Liver (tissue), 9 donors: Measurements from ENCODE around the gene KCNK17. TPM values are rescaled to one million over a fixed set of nuclear protein-coding genes. Genes with fewer than 3 reads are reported as not detected.

Experiments
- DNase-seq: peaks from one replicate; pipeline ENCODE4 v3.0.0-alpha.2; 2017; ENCODE audit warnings: low spot score
- H3K27ac ChIP-seq, 2 donors: one replicate each; pipeline ENCODE4 v1.7.0; 2013; ENCODE audit warnings: inconsistent platforms in 2 of 2, low read length in 2 of 2, control low read depth in 1 of 2, low read depth in 1 of 2, mild to moderate bottlenecking in 1 of 2
- H3K27me3 ChIP-seq, 4 donors: one replicate each; pipeline versions ENCODE4 v1.6.1 to v1.7.0; 2013; ENCODE audit warnings: low read length in 3 of 4, inconsistent platforms in 1 of 4, mild to moderate bottlenecking in 1 of 4, moderate library complexity in 1 of 4; ENCODE audit not compliant: control insufficient read depth in 4 of 4, insufficient read depth in 4 of 4
- H3K36me3 ChIP-seq, 4 donors: one replicate each; pipeline versions ENCODE4 v1.6.1 to v1.7.0; 2013; ENCODE audit warnings: low read length in 3 of 4, mild to moderate bottlenecking in 3 of 4, low read depth in 1 of 4, moderate library complexity in 1 of 4; ENCODE audit not compliant: control insufficient read depth in 4 of 4, insufficient read depth in 3 of 4
- H3K4me1 ChIP-seq, 4 donors: one replicate each; pipeline versions ENCODE4 v1.6.1 to v1.7.0; 2013; ENCODE audit warnings: low read length in 3 of 4, mild to moderate bottlenecking in 3 of 4, moderate library complexity in 1 of 4; ENCODE audit not compliant: control insufficient read depth in 4 of 4, insufficient read depth in 4 of 4
- H3K4me3 ChIP-seq, 3 donors: one replicate each; pipeline versions ENCODE4 v1.6.1 to v1.7.0; 2013; ENCODE audit warnings: low read length in 3 of 3, control low read depth in 1 of 3, low read depth in 1 of 3, mild to moderate bottlenecking in 1 of 3
- H3K9ac ChIP-seq, 2 donors: one replicate each; pipeline ENCODE4 v1.7.0; 2013; ENCODE audit warnings: low read length in 2 of 2, mild to moderate bottlenecking in 2 of 2, moderate library complexity in 2 of 2, control low read depth in 1 of 2, low read depth in 1 of 2
- H3K9me3 ChIP-seq, 4 donors: one replicate each; pipeline versions ENCODE4 v1.6.1 to v1.7.0; 2013; ENCODE audit warnings: low read length in 3 of 4; ENCODE audit not compliant: control insufficient read depth in 4 of 4
- FOXA1 ChIP-seq: IDR thresholded peaks from 2 replicates; pipeline ENCODE4 v1.6.1; 2016; ENCODE audit warnings: antibody characterized with exemption
- FOXA2 ChIP-seq: IDR thresholded peaks from 2 replicates; pipeline ENCODE4 v1.6.1; 2016; ENCODE audit warnings: antibody characterized with exemption
- GABPA ChIP-seq, 2 donors: IDR thresholded peaks in 1 of 2; conservative IDR thresholded peaks in 1 of 2; 2 replicates each; pipeline ENCODE4 v1.6.1; 2016; ENCODE audit warnings: antibody characterized with exemption in 2 of 2, mild to moderate bottlenecking in 1 of 2, moderate library complexity in 1 of 2
- HNF4A ChIP-seq, 2 donors: conservative IDR thresholded peaks; 2 replicates each; pipeline ENCODE4 v1.6.1; 2016; ENCODE audit warnings: antibody characterized with exemption in 2 of 2, mild to moderate bottlenecking in 2 of 2
- HNF4G ChIP-seq: IDR thresholded peaks from 2 replicates; pipeline ENCODE4 v1.6.1; 2016; ENCODE audit warnings: antibody characterized with exemption
- JUND ChIP-seq, 2 donors: IDR thresholded peaks; 2 replicates each; pipeline ENCODE4 v1.6.1; 2016; ENCODE audit warnings: antibody characterized with exemption in 2 of 2
- NR2F2 ChIP-seq: IDR thresholded peaks from 2 replicates; pipeline ENCODE4 v1.6.1; 2016; ENCODE audit warnings: antibody characterized with exemption
- RAD21 ChIP-seq, 2 donors: IDR thresholded peaks; 2 replicates each; pipeline ENCODE4 v1.6.1; 2016; ENCODE audit warnings: antibody characterized with exemption in 2 of 2, mild to moderate bottlenecking in 2 of 2
- RXRA ChIP-seq, 2 donors: IDR thresholded peaks; 2 replicates each; pipeline ENCODE4 v1.6.1; 2017 to 2018; ENCODE audit warnings: antibody characterized with exemption in 2 of 2, mild to moderate bottlenecking in 1 of 2
- SP1 ChIP-seq: IDR thresholded peaks from 2 replicates; pipeline ENCODE4 v1.6.1; 2018; ENCODE audit warnings: antibody characterized with exemption, mild to moderate bottlenecking
- TAF1 ChIP-seq: conservative IDR thresholded peaks from 2 replicates; pipeline ENCODE4 v1.6.1; 2016; ENCODE audit warnings: antibody characterized with exemption, mild to moderate bottlenecking
- YY1 ChIP-seq: IDR thresholded peaks from 2 replicates; pipeline ENCODE4 v1.6.1; 2016; ENCODE audit warnings: antibody characterized with exemption, mild to moderate bottlenecking
- WGBS: extraction: QIAGEN DNeasy Blood & Tissue Kit; methylation state at CpG from one replicate; pipeline ENCODE4 v1.1.7; 2013; 5-methylcytosine and 5-hydroxymethylcytosine counted together
- polyA plus RNA-seq, 2 donors: library from polyadenylated mRNA; stranded (reverse) in 1 of 2; unstranded in 1 of 2; fragments of 200-250 nt in 1 of 2; fragments of >200 nt in 1 of 2; fragmentation: Nextera tagmentation in 1 of 2; extraction: Ambion mirVana in 1 of 2; gene quantifications; one replicate each; pipeline versions ENCODE4 v1.2.1 to v1.2.3, GENCODE V29; 2013 to 2015
- total RNA-seq, 2 donors: library from RNA; depleted of rRNA; stranded (reverse); fragments of >200 nt; gene quantifications; one replicate each; pipeline ENCODE4 v1.2.3, GENCODE V29; 2014
- TF ChIP-seq, protein P1 (sequence below): fragments of 150-350 bp; IDR thresholded peaks from 2 replicates; pipeline ENCODE4 v1.5.1; 2017; ENCODE audit warnings: improper control_type of control experiment, low read depth, low read length; ENCODE audit not compliant: missing input control
- TF ChIP-seq, protein P2 (sequence below): IDR thresholded peaks from 2 replicates; pipeline ENCODE4 v1.6.1; 2016; ENCODE audit warnings: antibody characterized with exemption, mild to moderate bottlenecking
- TF ChIP-seq, protein P3 (sequence below): IDR thresholded peaks from 2 replicates; pipeline ENCODE4 v1.6.1; 2016; ENCODE audit warnings: antibody characterized with exemption
- TF ChIP-seq, protein P4 (sequence below): IDR thresholded peaks from 2 replicates; pipeline ENCODE4 v1.6.1; 2016; ENCODE audit warnings: antibody characterized with exemption
- donor health status: healthy.
- donor health status: healthy.
- donor health status: healthy.
- donor health status: healthy.
- donor health status: healthy.

The KCNK17 gene
- total and polyA plus RNA-seq, 4 donors = 0.19 to 1.9 (median 0.49) TPM

DNA sequence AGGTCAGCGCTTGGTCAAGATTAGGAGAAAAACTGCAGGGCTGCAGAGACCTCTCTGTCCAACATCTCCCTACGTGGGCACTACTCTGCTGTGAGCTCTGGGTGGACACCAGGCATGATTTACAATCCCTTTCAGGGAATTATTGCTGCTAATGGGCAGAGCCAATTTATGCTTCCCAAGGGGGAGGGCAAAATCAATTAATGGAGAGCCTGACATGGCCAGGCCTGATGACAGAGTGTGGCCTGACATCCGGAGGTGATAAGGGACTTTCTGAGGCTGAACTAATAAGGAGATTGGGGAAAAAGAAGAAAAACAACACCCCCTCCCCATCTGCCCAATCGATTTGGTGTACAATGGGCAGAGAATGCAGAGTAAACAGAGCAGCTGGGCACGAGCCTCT is 13.3 kb upstream of the KCNK17 start (continued):
- TF ChIP-seq, protein P1, sequence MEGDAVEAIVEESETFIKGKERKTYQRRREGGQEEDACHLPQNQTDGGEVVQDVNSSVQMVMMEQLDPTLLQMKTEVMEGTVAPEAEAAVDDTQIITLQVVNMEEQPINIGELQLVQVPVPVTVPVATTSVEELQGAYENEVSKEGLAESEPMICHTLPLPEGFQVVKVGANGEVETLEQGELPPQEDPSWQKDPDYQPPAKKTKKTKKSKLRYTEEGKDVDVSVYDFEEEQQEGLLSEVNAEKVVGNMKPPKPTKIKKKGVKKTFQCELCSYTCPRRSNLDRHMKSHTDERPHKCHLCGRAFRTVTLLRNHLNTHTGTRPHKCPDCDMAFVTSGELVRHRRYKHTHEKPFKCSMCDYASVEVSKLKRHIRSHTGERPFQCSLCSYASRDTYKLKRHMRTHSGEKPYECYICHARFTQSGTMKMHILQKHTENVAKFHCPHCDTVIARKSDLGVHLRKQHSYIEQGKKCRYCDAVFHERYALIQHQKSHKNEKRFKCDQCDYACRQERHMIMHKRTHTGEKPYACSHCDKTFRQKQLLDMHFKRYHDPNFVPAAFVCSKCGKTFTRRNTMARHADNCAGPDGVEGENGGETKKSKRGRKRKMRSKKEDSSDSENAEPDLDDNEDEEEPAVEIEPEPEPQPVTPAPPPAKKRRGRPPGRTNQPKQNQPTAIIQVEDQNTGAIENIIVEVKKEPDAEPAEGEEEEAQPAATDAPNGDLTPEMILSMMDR = no peak
- TF ChIP-seq FOXA1 = no peak
- no peak for TF ChIP-seq HNF4G
- TF ChIP-seq FOXA2 = no peak
- no peak for TF ChIP-seq RAD21 (IDR thresholded peaks at IDR 0.05)

DNA sequence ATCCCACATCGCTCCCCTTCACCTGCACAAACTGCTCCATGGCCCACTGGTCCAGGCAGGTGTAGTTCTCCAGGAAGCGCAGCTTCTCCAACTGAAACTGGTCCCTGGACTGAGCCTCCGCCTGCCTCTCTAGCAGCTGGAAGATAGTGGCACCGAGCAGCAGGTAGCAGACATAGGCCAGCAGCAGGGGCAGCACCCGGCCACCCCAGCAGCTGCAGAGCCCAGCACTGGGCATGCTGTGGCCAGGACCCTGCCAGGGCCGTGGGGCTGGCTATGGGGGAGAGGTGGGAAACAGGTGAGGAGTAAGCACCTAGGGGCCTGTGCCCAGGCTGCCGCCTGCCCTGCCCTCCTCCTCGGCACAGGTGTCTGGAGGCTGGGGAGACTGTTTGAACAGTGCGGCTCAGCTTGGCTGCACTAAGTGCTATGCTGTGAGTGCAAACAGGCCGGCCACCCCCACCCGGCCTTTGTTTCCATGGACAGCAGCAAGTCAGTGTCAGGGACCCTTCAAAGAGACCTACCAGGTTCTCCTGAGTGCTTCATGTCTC is 8.2 kb upstream of the KCNK17 start, which contains the start of gene KCNK16:
Gene KCNK16, minus strand, starts transcription at position 397 of the 545 bp plus-strand sequence. Its CDS starts 162 bp downstream, at position 235.
- DNase-seq = no peak
- TF ChIP-seq, protein P1 = no peak
- TF ChIP-seq TAF1 (no peak), RAD21 (IDR thresholded peaks at IDR 0.05) (no peak), JUND (IDR thresholded peaks at IDR 0.05) (no peak), NR2F2 (no peak), HNF4G (no peak), HNF4A (conservative IDR thresholded peaks at IDR 0.05) (no peak), FOXA2 (no peak), FOXA1 (no peak), RXRA (IDR thresholded peaks at IDR 0.05) (no peak)
- TF ChIP-seq, protein P2, sequence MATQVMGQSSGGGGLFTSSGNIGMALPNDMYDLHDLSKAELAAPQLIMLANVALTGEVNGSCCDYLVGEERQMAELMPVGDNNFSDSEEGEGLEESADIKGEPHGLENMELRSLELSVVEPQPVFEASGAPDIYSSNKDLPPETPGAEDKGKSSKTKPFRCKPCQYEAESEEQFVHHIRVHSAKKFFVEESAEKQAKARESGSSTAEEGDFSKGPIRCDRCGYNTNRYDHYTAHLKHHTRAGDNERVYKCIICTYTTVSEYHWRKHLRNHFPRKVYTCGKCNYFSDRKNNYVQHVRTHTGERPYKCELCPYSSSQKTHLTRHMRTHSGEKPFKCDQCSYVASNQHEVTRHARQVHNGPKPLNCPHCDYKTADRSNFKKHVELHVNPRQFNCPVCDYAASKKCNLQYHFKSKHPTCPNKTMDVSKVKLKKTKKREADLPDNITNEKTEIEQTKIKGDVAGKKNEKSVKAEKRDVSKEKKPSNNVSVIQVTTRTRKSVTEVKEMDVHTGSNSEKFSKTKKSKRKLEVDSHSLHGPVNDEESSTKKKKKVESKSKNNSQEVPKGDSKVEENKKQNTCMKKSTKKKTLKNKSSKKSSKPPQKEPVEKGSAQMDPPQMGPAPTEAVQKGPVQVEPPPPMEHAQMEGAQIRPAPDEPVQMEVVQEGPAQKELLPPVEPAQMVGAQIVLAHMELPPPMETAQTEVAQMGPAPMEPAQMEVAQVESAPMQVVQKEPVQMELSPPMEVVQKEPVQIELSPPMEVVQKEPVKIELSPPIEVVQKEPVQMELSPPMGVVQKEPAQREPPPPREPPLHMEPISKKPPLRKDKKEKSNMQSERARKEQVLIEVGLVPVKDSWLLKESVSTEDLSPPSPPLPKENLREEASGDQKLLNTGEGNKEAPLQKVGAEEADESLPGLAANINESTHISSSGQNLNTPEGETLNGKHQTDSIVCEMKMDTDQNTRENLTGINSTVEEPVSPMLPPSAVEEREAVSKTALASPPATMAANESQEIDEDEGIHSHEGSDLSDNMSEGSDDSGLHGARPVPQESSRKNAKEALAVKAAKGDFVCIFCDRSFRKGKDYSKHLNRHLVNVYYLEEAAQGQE = no peak
- TF ChIP-seq, protein P3, sequence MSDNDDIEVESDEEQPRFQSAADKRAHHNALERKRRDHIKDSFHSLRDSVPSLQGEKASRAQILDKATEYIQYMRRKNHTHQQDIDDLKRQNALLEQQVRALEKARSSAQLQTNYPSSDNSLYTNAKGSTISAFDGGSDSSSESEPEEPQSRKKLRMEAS = no peak
- 78% methylated on average over 11 of the region's 11 CpGs for WGBS

DNA sequence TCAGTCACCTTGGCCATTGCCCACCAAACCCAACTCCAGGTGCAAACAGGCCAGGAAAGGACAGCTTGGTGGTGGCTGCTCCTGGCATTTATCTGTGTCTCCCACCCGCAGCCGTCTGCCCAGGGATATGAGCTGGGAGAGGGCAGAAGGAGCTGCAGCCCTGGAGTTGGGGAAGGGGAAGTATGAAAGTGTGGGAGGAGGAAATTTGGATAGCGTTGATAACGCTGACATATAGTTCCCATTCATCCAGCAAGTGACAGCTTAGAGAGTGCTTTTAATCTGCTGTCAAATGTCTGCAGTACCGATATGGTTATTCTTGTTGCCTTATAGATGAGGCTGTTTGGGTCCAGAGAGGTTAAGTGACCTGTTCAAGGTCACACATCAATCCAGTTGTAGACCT is 7.5 kb upstream of the KCNK17 start:
- Histone ChIP-seq H3K36me3 (no peaks in the 10 kb centered on the region), H3K9me3 (no peaks in the 10 kb centered on the region), H3K9ac (no peak overlapping the region), H3K4me1 (no peaks in the 10 kb centered on the region), H3K4me3 (no peak overlapping the region), H3K27me3 (peaks cover 0 to 2% (median 0%) of the 10 kb centered on the region in 4 donors), H3K27ac (no peak overlapping the region)
- WGBS = 70% methylated on average over 5 of the region's 5 CpGs
- no peak for DNase-seq
- TF ChIP-seq HNF4A (conservative IDR thresholded peaks at IDR 0.05) (no peak), HNF4G (no peak), TAF1 (no peak), RXRA (IDR thresholded peaks at IDR 0.05) (no peak), YY1 (no peak), GABPA (IDR thresholded peaks at IDR 0.05 in 1 of 2, conservative IDR thresholded peaks at IDR 0.05 in 1 of 2) (no peak), RAD21 (IDR thresholded peaks at IDR 0.05) (no peak), SP1 (no peak), FOXA2 (no peak)
- TF ChIP-seq, protein P3 = no peak
- TF ChIP-seq, protein P1 = no peak
- TF ChIP-seq, protein P4, sequence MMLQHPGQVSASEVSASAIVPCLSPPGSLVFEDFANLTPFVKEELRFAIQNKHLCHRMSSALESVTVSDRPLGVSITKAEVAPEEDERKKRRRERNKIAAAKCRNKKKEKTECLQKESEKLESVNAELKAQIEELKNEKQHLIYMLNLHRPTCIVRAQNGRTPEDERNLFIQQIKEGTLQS = no peak

More for the DNA sequence above, 8.2 kb upstream of the KCNK17 start, which contains the start of gene KCNK16:
- no peaks in the 10 kb centered on the region for H3K4me1 ChIP-seq
- no peaks in the 10 kb centered on the region for H3K9me3 ChIP-seq
- no peak within 1 kb of the TSS for H3K4me3 ChIP-seq
- peaks cover 0 to 2% (median 0%) of the 10 kb centered on the region in 4 donors for H3K27me3 ChIP-seq
- H3K9ac ChIP-seq = no peak within 1 kb of the TSS
- no peak within 1 kb of the TSS for H3K27ac ChIP-seq
- H3K36me3 ChIP-seq = no peaks in the 10 kb centered on the region
